Gastrocnemius medialis (tissue), 4 donors: ENCODE data around the gene LAMA4. TPM values are rescaled to one million over a fixed set of nuclear protein-coding genes. Genes with fewer than 3 reads are reported as not detected.

Source experiments
- ATAC-seq, 2 donors: fragments of 150-250 bp; one replicate each; pipeline ENCODE4 v1.9.1; 2016
- DNase-seq, 2 donors: peaks; one replicate each; pipeline ENCODE4 v3.0.0-alpha.2; 2019
- H3K27ac ChIP-seq, 4 donors: fragments of 200-600 bp; sonication (generic); 1 replicate in 1 of 4; 2 replicates in 3 of 4; pipeline ENCODE4 v1.5.1; 2016 to 2018; ENCODE audit warnings: mild to moderate bottlenecking in 2 of 4, moderate library complexity in 1 of 4
- H3K27me3 ChIP-seq, 3 donors: fragments of 200-600 bp; sonication (generic) in 2 of 3; 1 replicate in 1 of 3; 2 replicates in 2 of 3; pipeline versions ENCODE4 v1.5.1 to v1.6.0; 2016 to 2019; ENCODE audit warnings: mild to moderate bottlenecking in 1 of 3, moderate library complexity in 1 of 3
- H3K36me3 ChIP-seq, 2 donors: fragments of 200-600 bp; sonication (generic) in 1 of 2; one replicate each; pipeline ENCODE4 v1.5.1; 2017 to 2018
- H3K4me1 ChIP-seq, 2 donors: fragments of 200-600 bp; sonication (generic) in 1 of 2; one replicate each; pipeline ENCODE4 v1.5.1; 2016 to 2017; ENCODE audit warnings: mild to moderate bottlenecking in 2 of 2
- H3K4me3 ChIP-seq, 4 donors: fragments of 200-600 bp; sonication (generic) in 3 of 4; 1 replicate in 1 of 4; 2 replicates in 3 of 4; pipeline ENCODE4 v1.5.1; 2016 to 2019; ENCODE audit warnings: mild to moderate bottlenecking in 2 of 4
- H3K9me3 ChIP-seq, 3 donors: fragments of 200-600 bp; sonication (generic) in 2 of 3; 1 replicate in 1 of 3; 2 replicates in 2 of 3; pipeline ENCODE4 v1.5.1; 2016 to 2019
- CTCF ChIP-seq, 5 experiments: fragments of 450-650 bp in 3 of 5; fragments of 200-600 bp in 2 of 5; sonication (generic) in 2 of 5; IDR thresholded peaks in 4 of 5; conservative IDR thresholded peaks in 1 of 5; 1 replicate in 4 of 5; 2 replicates in 1 of 5; pipeline ENCODE4 v1.5.1; 2016 to 2019; ENCODE audit warnings: antibody characterized with exemption in 5 of 5, mild to moderate bottlenecking in 3 of 5, moderate library complexity in 3 of 5
- POLR2A ChIP-seq, 2 donors: fragments of 450-650 bp; IDR thresholded peaks; one replicate each; pipeline ENCODE4 v1.6.1; 2017; ENCODE audit warnings: antibody characterized with exemption in 2 of 2, mild to moderate bottlenecking in 2 of 2, moderate library complexity in 2 of 2
- in situ Hi-C, 4 donors: fragments of 200-750 bp; cut with MboI; loops; one replicate each; pipeline versions ENCODE4 v1.15.0 to v1.8.0; 2017; ENCODE audit warnings: low sequenced_read_pairs in 4 of 4
- intact Hi-C: fragments of 100-400 bp; cut with DNase I; formaldehyde crosslinking; loops from one replicate; pipeline ENCODE4 v1.15.1; 2023; ENCODE audit warnings: low total_unique reads
- total RNA-seq, 4 donors: library from RNA; depleted of rRNA; stranded (reverse); fragments of >200 nt; gene quantifications; one replicate each; pipeline versions ENCODE4 v1.1.0 to v1.2.3, GENCODE V29; 2016

The LAMA4 gene
- total RNA-seq, 4 donors from 2014 or later: 4.4 to 19.1 (median 7.4) TPM

- no peak overlapping the region for H3K4me3 ChIP-seq
- H3K36me3 ChIP-seq: no peaks in the 10 kb centered on the region
- H3K27ac ChIP-seq: no peak overlapping the region
- ATAC-seq (no peak), DNase-seq (no peak)
- no peak for TF ChIP-seq CTCF (IDR thresholded peaks at IDR 0.05 in 4 of 5, conservative IDR thresholded peaks at IDR 0.05 in 1 of 5)
- no peak for TF ChIP-seq POLR2A (IDR thresholded peaks at IDR 0.05)
- intact Hi-C loops: no loop called here
- in situ Hi-C loops: no loop called here
- no peaks in the 10 kb centered on the region for H3K4me1 ChIP-seq
- no peaks in the 10 kb centered on the region for H3K9me3 ChIP-seq
- no peaks in the 10 kb centered on the region for H3K27me3 ChIP-seq
Observed at GRCh38 chr6:112274774-112275173, 20.4 kb upstream of the LAMA4 start.

- peaks cover 0 to 14% of the 10 kb centered on the region in 2 donors for H3K4me1 ChIP-seq
- no peaks in the 10 kb centered on the region for H3K36me3 ChIP-seq
- H3K27me3 ChIP-seq: no peaks in the 10 kb centered on the region
- no peak overlapping the region for H3K4me3 ChIP-seq
- H3K27ac ChIP-seq: no peak overlapping the region
- DNase-seq (no peak), ATAC-seq (no peak)
- in situ Hi-C loops (no loop called here), intact Hi-C loops (no loop called here)
- TF ChIP-seq POLR2A (IDR thresholded peaks at IDR 0.05): no peak
- no peak for TF ChIP-seq CTCF (IDR thresholded peaks at IDR 0.05 in 4 of 5, conservative IDR thresholded peaks at IDR 0.05 in 1 of 5)
- H3K9me3 ChIP-seq: no peaks in the 10 kb centered on the region
Observed at GRCh38 chr6:112272799-112273198, 18.4 kb upstream of the LAMA4 start.

DNA sequence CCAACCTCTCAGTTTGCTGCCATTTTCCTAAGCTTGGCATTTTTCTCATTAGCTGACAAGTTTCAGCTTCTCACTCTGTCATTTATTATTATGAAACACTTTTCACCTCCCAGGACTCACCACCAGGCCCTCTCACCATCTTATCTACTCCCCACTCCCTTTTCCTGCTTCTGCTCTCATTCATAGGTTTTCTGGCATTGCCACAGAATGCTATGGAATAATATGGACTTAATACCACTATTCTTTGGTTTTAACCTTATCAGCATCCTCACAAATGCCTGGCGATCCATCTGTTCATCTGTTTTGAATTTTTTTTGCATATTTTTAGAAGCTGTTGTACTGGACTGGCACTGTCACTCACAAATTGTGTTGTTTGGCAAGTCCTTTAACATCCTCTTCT is 16.4 kb upstream of the LAMA4 start:
- no peaks in the 10 kb centered on the region for H3K9me3 ChIP-seq
- no peak overlapping the region for H3K27ac ChIP-seq
- no peak for DNase-seq
- no peak overlapping the region for H3K4me3 ChIP-seq
- no peak for TF ChIP-seq POLR2A (IDR thresholded peaks at IDR 0.05)
- TF ChIP-seq CTCF (IDR thresholded peaks at IDR 0.05 in 4 of 5, conservative IDR thresholded peaks at IDR 0.05 in 1 of 5): no peak
- ATAC-seq: no peak
- no peaks in the 10 kb centered on the region for H3K27me3 ChIP-seq
- intact Hi-C loops: no loop called here
- peaks cover 0 to 14% of the 10 kb centered on the region in 2 donors for H3K4me1 ChIP-seq
- in situ Hi-C loops: no loop called here
- H3K36me3 ChIP-seq: no peaks in the 10 kb centered on the region

DNA sequence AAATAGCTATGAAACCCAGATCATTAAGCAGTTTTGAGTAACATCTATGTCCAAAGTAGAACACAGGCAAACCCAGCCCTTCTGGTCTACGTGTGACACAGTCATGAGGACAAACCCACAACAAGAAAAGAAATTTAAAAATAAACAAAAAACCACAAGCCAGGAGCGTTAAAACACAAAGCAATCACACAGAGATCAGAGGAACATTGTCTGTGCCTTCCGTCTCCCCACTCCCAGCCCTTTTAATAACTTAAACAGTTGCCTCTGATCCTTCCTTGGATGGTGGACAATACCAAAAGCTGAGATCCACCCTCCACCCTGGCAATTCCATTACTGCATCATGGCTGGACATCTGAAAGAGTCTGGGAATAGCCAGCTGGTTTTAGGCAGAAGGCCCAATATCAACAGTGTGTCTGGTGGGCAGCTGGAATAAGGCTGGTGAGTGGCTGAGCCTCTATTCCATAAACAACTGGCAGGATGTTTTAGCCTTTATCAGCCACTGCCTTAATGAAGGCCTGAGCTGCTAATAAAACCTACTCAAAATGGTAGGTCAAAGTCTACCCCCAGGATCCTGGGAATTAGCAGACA is 15.7 kb upstream of the LAMA4 start:
- Histone ChIP-seq H3K9me3 (no peaks in the 10 kb centered on the region), H3K27ac (peak overlapping the region in 1 of 4 donors; percentile 45), H3K36me3 (no peaks in the 10 kb centered on the region), H3K27me3 (no peaks in the 10 kb centered on the region), H3K4me1 (peaks cover 0 to 14% of the 10 kb centered on the region in 2 donors), H3K4me3 (no peak overlapping the region)
- ATAC-seq: peak in 1 of 2 donors; percentile 36
- no peak for DNase-seq
- in situ Hi-C loops: no loop called here
- TF ChIP-seq POLR2A (IDR thresholded peaks at IDR 0.05) (no peak), CTCF (IDR thresholded peaks at IDR 0.05 in 4 of 5, conservative IDR thresholded peaks at IDR 0.05 in 1 of 5) (no peak)
- intact Hi-C loops: loop anchor here (5.0 kb wide), 1 partner anchor 88 kb away; no protein-coding TSS in a partner anchor

DNA sequence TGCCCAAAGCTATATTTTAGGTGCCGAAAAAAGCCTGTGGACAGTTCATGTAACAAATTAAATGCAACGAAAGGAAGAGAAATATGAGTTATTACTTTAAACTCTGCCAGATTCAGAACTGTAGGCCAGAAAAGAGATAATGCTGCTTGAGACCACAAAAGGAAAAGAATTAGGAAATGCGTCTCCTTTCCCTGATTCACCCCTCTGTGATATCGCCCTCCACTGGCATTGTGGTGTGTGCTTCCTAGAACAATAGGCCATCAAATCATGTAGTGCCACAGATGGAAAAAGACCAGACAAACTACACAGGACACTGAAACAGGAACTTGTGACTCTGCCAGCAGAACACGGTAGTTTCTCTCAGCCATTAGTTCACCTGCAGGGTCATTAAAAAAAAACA is 14.7 kb upstream of the LAMA4 start:
- TF ChIP-seq CTCF (IDR thresholded peaks at IDR 0.05 in 4 of 5, conservative IDR thresholded peaks at IDR 0.05 in 1 of 5): peak in 1 of 5 experiments; percentile 24
- TF ChIP-seq POLR2A (IDR thresholded peaks at IDR 0.05): no peak
- intact Hi-C loops: loop anchor here (5.0 kb wide), 1 partner anchor 87 kb away; no protein-coding TSS in a partner anchor
- Histone ChIP-seq H3K9me3 (no peaks in the 10 kb centered on the region), H3K4me1 (peaks cover 0 to 14% of the 10 kb centered on the region in 2 donors), H3K27me3 (no peaks in the 10 kb centered on the region), H3K36me3 (no peaks in the 10 kb centered on the region), H3K27ac (peak overlapping the region; percentile 45 to 63 (median 52)), H3K4me3 (no peak overlapping the region)
- ATAC-seq (peak in 1 of 2 donors; percentile 46), DNase-seq (no peak)
- in situ Hi-C loops: no loop called here
